Measurements from ENCODE around the gene ECSCR.
A peak's percentile ranks its signal among the peaks of the same experiment; 100 is the strongest.
"Not testable (repeated sequence)": the region's sequence is repeated elsewhere in the genome, so short reads cannot be mapped to it uniquely, and the experiment has no call there.

Gene ECSCR

GRCh38 chr5:139410993-139411828 lies 51.3 kb downstream of the ECSCR start:
- FAIRE-seq, result peak; percentile 84

- FAIRE-seq, result no peak
Observed at GRCh38 chr5:139410121-139410992, 52.2 kb downstream of the ECSCR start.

- not testable (repeated sequence) for FAIRE-seq
Observed at GRCh38 chr5:139409116-139409515, 53.4 kb downstream of the ECSCR start.

GRCh38 chr5:139408191-139408590 lies 54.4 kb downstream of the ECSCR start:
- FAIRE-seq, result no peak

- FAIRE-seq, result no peak
Observed at GRCh38 chr5:139407517-139407916, 55.0 kb downstream of the ECSCR start.

GRCh38 chr5:139406963-139407362 lies 55.6 kb downstream of the ECSCR start:
- no peak for FAIRE-seq

- FAIRE-seq, result no peak
Observed at GRCh38 chr5:139404484-139404840, 58.1 kb downstream of the ECSCR start.

GRCh38 chr5:139403787-139404483 lies 58.6 kb downstream of the ECSCR start, which contains the start of gene SPATA24:
SPATA24 (minus strand) TSS chr5:139404089; CDS start chr5:139404060, 29 bp downstream.
- FAIRE-seq, result peak; percentile 70

- FAIRE-seq, result no peak
Observed at GRCh38 chr5:139403418-139403786, 59.1 kb downstream of the ECSCR start.

- FAIRE-seq, result no peak
Observed at GRCh38 chr5:139402561-139403158, 59.9 kb downstream of the ECSCR start.

GRCh38 chr5:139401546-139401945 lies 61.0 kb downstream of the ECSCR start:
- no peak for FAIRE-seq

GRCh38 chr5:139399501-139400121 lies 62.9 kb downstream of the ECSCR start:
- FAIRE-seq, result no peak
